ENCODE data around the gene REV3L.

DNA sequence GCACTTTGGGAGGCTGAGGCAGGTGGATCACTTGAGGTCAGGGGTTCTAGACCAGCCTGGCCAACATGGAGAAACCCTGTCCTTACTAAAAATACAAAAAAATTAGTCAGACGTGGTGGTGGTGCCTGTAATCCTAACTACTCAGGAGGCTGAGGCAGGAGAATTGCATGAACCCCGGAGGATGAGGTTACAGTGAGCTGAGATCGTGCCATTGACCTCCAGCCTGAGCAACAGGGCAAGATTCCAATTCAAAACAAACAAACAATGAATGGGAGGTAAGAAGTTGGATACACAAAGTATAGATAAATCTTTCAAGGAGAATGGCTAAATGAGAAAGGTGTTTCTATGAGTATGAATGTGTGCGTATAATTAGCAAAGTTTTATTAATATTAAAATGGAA lies 75.3 kb downstream of the REV3L start:
- TF ChIP-seq, protein P1, sequence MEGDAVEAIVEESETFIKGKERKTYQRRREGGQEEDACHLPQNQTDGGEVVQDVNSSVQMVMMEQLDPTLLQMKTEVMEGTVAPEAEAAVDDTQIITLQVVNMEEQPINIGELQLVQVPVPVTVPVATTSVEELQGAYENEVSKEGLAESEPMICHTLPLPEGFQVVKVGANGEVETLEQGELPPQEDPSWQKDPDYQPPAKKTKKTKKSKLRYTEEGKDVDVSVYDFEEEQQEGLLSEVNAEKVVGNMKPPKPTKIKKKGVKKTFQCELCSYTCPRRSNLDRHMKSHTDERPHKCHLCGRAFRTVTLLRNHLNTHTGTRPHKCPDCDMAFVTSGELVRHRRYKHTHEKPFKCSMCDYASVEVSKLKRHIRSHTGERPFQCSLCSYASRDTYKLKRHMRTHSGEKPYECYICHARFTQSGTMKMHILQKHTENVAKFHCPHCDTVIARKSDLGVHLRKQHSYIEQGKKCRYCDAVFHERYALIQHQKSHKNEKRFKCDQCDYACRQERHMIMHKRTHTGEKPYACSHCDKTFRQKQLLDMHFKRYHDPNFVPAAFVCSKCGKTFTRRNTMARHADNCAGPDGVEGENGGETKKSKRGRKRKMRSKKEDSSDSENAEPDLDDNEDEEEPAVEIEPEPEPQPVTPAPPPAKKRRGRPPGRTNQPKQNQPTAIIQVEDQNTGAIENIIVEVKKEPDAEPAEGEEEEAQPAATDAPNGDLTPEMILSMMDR (conservative IDR thresholded peaks at IDR 0.05; ENCODE audit: low read depth, low read length), result no peak
- TF ChIP-seq EZH2 (IDR thresholded peaks at IDR 0.05; ENCODE audit: low read length, unreplicated experiment), result no peak

All from PC-3 (cell line).